H1 (cell line): Measurements from ENCODE around the gene GP1BB.

Experiments used
- CTCF ChIP-seq, 3 experiments: IDR thresholded peaks; 1 replicate in 2 of 3; 2 replicates in 1 of 3; pipeline versions ENCODE4 v1.5.1 to v1.6.1; 2011; ENCODE audit warnings: low read length in 3 of 3, mild to moderate bottlenecking in 3 of 3, inconsistent platforms in 2 of 3, low read depth in 1 of 3, moderate library complexity in 1 of 3; ENCODE audit not compliant: insufficient read depth in 1 of 3; ENCODE audit errors: control extremely low read depth in 1 of 3
- JUND ChIP-seq: IDR thresholded peaks from 2 replicates; pipeline ENCODE4 v1.6.1; 2011; ENCODE audit warnings: mild to moderate bottlenecking, improper control_type of control experiment, low read length
- MAFK ChIP-seq: IDR thresholded peaks from 2 replicates; pipeline ENCODE4 v1.6.1; 2012; ENCODE audit warnings: low read depth, mild to moderate bottlenecking, improper control_type of control experiment, low read length
- MAX ChIP-seq: IDR thresholded peaks from 2 replicates; pipeline ENCODE4 v1.6.1; 2012; ENCODE audit warnings: inconsistent platforms
- POLR2AphosphoS5 ChIP-seq: IDR thresholded peaks from 2 replicates; pipeline ENCODE4 v1.6.1; 2011; ENCODE audit warnings: low read depth, low read length
- RAD21 ChIP-seq, 2 experiments: IDR thresholded peaks in 1 of 2; conservative IDR thresholded peaks in 1 of 2; 2 replicates each; pipeline ENCODE4 v1.6.1; 2011; ENCODE audit warnings: low read depth in 2 of 2, low read length in 2 of 2, improper control_type of control experiment in 1 of 2, inconsistent platforms in 1 of 2, mild to moderate bottlenecking in 1 of 2, moderate library complexity in 1 of 2
- TAF1 ChIP-seq: IDR thresholded peaks from 2 replicates; pipeline ENCODE4 v1.6.1; 2011; ENCODE audit warnings: mild to moderate bottlenecking, low read depth, low read length
- TF ChIP-seq, protein P1 (sequence below): IDR thresholded peaks from 2 replicates; pipeline ENCODE4 v1.6.1; 2011; ENCODE audit warnings: low read length, improper control_type of control experiment

GRCh38 chr22:19729507-19729906 lies 6.2 kb downstream of the GP1BB start:
- TF ChIP-seq TAF1: no peak
- no peak for TF ChIP-seq RAD21 (IDR thresholded peaks at IDR 0.05 in 1 of 2, conservative IDR thresholded peaks at IDR 0.05 in 1 of 2; ENCODE audit: low read depth in 2 of 2, low read length in 2 of 2)
- no peak for TF ChIP-seq MAFK
- no peak for TF ChIP-seq MAX
- TF ChIP-seq JUND: no peak
- no peak for TF ChIP-seq CTCF (IDR thresholded peaks at IDR 0.05; ENCODE audit: control extremely low read depth in 1 of 3, insufficient read depth in 1 of 3, low read depth in 1 of 3, low read length in 3 of 3)
- TF ChIP-seq, protein P1, sequence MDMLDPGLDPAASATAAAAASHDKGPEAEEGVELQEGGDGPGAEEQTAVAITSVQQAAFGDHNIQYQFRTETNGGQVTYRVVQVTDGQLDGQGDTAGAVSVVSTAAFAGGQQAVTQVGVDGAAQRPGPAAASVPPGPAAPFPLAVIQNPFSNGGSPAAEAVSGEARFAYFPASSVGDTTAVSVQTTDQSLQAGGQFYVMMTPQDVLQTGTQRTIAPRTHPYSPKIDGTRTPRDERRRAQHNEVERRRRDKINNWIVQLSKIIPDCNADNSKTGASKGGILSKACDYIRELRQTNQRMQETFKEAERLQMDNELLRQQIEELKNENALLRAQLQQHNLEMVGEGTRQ: no peak
- TF ChIP-seq POLR2AphosphoS5: no peak
